ENCODE data around the gene ELAVL2.

DNA sequence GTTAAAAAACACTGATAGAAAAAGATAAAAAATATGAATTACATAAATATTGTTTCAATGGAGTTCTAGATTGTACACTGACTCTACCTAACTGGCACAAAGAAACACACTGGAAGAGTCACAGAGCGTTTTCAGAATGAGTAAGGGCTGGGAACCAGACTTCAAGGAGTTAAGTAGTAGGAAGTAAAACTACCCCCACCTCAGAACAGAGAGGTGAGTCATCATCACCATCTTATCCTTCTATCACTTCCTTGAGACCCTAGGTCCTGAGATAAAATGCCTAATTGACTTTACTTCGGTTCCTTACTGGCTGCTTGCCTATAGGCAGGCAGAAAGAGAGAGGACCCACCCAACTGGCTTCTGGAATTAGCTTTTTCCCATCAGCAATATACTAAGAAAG is 79.7 kb downstream of the ELAVL2 start:
- TF ChIP-seq TOX (CRISPR knock-in tag; IDR thresholded peaks at IDR 0.05; ENCODE audit: borderline replicate concordance) = no peak
- TF ChIP-seq ZFP30 (CRISPR knock-in tag; IDR thresholded peaks at IDR 0.05) = no peak
- TF ChIP-seq, protein P1, sequence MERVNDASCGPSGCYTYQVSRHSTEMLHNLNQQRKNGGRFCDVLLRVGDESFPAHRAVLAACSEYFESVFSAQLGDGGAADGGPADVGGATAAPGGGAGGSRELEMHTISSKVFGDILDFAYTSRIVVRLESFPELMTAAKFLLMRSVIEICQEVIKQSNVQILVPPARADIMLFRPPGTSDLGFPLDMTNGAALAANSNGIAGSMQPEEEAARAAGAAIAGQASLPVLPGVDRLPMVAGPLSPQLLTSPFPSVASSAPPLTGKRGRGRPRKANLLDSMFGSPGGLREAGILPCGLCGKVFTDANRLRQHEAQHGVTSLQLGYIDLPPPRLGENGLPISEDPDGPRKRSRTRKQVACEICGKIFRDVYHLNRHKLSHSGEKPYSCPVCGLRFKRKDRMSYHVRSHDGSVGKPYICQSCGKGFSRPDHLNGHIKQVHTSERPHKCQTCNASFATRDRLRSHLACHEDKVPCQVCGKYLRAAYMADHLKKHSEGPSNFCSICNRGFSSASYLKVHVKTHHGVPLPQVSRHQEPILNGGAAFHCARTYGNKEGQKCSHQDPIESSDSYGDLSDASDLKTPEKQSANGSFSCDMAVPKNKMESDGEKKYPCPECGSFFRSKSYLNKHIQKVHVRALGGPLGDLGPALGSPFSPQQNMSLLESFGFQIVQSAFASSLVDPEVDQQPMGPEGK (CRISPR knock-in tag; IDR thresholded peaks at IDR 0.05; ENCODE audit: borderline replicate concordance) = no peak
- no peak for TF ChIP-seq ESRRG (CRISPR knock-in tag; IDR thresholded peaks at IDR 0.05)
- no peak for TF ChIP-seq ZNF70 (CRISPR knock-in tag; IDR thresholded peaks at IDR 0.05)
- no peak for TF ChIP-seq BACH2 (CRISPR knock-in tag; IDR thresholded peaks at IDR 0.05; ENCODE audit: borderline replicate concordance)
- no peak for TF ChIP-seq ARNTL (CRISPR knock-in tag; IDR thresholded peaks at IDR 0.05; ENCODE audit: borderline replicate concordance, low read depth)
- no peak for TF ChIP-seq RARB (CRISPR knock-in tag; IDR thresholded peaks at IDR 0.05)
